GM21390 (cell line): ENCODE measurements around the gene KMT2A.
"Not testable (repeated sequence)": the region's sequence is repeated elsewhere in the genome, so short reads cannot be mapped to it uniquely, and the experiment has no call there.

Experiments used
- ATAC-seq: cut with Tn5 transposase; IDR thresholded peaks from one replicate; pipeline ENCODE4 v1.9.1; 2021; ENCODE audit not compliant: unreplicated experiment

The KMT2A gene

DNA sequence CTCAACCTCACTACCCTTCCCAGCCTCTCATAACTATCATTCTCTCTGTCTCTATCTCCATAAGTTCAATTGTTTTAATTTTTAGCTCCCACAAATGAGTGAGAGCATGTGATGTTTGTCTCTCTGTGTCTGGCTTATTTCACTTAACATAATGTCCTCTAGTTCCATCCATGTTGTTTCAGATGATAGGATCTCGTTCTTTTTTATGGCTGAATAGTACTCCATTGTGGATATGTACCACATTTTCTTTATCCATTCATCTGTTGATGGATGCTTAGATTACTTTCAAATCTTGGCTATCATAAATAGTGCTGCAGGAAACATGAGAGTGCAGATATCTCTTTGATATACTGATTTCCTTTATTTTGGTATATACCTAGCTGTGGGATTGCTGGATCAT is 44.9 kb downstream of the KMT2A start:
- not testable (repeated sequence) for ATAC-seq

- ATAC-seq, result no peak
Observed at GRCh38 chr11:118484405-118484804, 48.1 kb downstream of the KMT2A start.

DNA sequence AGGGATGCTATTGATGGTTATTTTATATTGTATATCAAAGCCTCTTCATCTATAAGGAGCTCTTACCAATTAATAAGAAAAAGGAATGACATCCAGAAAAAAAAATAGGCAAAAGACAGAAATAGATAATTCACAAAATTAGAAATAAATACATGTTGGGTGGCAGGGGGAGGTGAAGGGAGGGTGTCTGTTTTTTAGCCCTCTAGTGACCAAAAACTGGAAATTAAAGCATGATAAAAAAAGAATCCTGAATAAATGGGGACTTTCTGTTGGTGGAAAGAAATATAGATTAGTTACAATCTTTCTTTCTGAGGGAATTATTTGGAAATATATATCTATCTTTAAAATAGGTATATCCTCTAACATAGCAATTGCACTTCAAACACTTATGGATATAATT is 49.0 kb downstream of the KMT2A start:
- ATAC-seq, result no peak

DNA sequence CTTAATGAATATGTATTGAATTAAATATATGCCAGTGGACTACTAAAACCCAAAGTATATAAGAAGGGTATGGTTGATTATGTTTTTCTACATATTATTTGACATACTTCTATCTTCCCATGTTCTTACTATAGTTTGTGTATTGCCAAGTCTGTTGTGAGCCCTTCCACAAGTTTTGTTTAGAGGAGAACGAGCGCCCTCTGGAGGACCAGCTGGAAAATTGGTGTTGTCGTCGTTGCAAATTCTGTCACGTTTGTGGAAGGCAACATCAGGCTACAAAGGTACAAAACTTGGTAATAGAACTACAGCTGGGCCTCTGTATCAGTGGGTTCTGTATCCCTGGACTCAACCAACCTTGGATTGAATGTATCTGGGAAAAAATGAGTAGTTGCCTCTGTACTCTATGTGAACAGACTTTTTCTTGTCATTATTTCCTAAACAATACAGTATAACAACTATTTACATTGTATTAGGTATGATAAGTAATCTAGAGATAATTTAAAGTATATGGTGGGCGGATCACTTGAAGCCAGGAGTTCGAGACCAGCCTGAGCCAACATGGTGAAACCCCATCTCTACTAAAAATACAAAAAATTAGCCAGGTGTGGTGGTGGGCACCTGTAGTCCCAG is 52.3 kb downstream of the KMT2A start:
- no peak for ATAC-seq

GRCh38 chr11:118491041-118491440 is 54.7 kb downstream of the KMT2A start:
- ATAC-seq, result no peak

GRCh38 chr11:118497831-118498230 is 61.5 kb downstream of the KMT2A start:
- no peak for ATAC-seq

- ATAC-seq, result no peak
Observed at GRCh38 chr11:118503216-118503615, 66.9 kb downstream of the KMT2A start.

DNA sequence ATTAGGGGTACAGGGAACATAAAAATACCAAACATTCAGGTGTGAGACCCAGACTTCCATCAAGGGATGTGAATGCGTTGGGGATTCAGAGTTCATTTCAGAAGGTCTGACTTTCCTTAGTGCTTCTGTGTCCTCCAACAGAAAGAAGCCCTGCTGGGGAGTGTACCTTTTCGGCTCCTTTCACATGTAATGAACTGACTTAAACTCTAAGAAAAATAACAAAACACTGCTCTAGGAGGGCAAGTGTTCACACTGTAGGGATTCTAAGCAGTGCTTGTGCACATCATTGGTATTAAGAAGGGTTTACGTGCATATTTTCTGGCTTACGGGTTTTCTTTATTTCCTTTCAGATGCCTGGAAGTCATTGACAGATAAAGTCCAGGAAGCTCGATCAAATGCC is 75.3 kb downstream of the KMT2A start:
- no peak for ATAC-seq

DNA sequence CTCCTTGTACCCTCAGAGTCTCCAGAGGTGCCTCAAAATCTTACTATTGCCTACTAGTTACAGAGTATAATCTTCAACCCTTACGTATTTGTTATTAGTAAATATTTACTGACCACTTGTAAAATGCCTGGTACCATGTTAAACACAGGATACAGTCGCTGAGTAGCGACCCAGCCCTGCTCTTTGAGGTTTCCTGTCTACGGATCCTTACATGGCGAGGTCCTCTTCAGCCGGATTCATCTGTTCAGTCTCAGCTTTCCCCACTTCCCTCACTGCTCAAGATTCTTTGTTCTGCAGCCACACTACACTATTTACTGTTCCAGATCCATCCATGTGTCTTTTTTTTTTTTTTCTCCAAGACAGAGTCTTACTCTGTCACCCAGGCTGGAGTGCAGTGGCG is 77.8 kb downstream of the KMT2A start:
- ATAC-seq, result no peak

DNA sequence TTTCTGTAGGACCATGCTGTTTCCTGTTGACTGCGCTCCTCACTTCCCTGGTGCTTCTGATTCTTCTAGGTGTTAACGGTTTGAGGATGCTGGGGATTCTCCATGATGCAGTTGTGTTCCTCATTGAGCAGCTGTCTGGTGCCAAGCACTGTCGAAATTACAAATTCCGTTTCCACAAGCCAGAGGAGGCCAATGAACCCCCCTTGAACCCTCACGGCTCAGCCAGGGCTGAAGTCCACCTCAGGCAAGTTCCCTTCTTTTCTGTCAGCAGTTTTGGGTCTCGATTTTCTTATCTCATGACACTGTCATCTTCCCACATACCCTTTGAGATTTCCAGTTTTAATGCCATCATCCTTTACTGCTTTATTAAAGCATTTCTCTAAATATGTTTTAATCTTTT is 83.3 kb downstream of the KMT2A start:
- ATAC-seq, result no peak

GRCh38 chr11:118521892-118522311 is 85.6 kb downstream of the KMT2A start:
- ATAC-seq, result no peak

- no peak for ATAC-seq
Observed at GRCh38 chr11:118522571-118523072, 86.3 kb downstream of the KMT2A start.

GRCh38 chr11:118524356-118524755 is 88.1 kb downstream of the KMT2A start:
- no peak for ATAC-seq

DNA sequence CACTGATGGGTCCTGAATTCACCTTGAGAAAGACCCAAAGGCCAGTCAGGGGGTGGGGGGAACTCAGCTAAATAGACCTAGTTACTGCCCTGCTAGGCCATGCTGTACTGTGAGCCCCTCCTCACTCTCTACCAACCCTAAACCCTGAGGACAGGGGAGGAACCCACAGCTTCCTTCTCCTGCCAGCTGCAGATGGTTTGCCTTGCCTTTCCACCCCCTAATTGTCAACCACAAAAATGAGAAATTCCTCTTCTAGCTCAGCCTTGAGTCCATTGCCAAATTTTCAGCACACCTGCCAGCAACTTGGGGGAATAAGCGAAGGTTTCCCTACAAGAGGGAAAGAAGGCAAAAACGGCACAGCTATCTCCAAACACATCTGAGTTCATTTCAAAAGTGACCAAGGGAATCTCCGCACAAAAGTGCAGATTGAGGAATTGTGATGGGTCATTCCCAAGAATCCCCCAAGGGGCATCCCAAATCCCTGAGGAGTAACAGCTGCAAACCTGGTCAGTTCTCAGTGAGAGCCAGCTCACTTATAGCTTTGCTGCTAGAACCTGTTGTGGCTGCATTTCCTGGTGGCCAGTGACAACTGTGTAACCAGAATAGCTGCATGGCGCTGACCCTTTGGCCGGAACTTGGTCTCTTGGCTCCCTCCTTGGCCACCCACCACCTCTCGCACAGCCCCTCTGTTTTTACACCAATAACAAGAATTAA is 88.6 kb downstream of the KMT2A start:
- no peak for ATAC-seq

GRCh38 chr11:118526688-118527087 is 90.4 kb downstream of the KMT2A start:
- no peak for ATAC-seq

DNA sequence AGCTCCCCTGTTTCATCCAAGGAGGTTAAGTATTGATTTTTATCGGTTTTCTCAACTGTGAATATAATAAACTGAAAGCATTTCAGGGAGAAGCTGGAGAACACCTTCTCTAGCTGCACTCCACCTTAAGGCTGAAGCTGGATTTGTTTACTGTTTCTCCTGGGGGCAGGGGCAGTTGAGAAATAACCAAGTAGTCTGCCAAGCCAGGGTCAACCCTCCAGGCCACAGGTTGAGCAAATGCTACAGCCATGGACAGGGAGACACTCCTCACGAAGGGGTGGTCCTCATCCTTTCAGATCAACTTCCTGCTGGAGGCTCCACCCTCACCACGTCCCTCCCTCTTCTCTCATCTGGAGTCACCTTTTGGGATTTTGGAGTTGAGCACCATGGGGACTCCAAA is 90.8 kb downstream of the KMT2A start, which contains the start of gene TTC36:
Gene TTC36, plus strand, starts transcription at position 366 of the 400 bp plus-strand sequence. Its CDS starts 21 bp downstream, at position 387.
- ATAC-seq, result no peak

GRCh38 chr11:118528511-118528910 is 92.2 kb downstream of the KMT2A start:
- ATAC-seq, result no peak

DNA sequence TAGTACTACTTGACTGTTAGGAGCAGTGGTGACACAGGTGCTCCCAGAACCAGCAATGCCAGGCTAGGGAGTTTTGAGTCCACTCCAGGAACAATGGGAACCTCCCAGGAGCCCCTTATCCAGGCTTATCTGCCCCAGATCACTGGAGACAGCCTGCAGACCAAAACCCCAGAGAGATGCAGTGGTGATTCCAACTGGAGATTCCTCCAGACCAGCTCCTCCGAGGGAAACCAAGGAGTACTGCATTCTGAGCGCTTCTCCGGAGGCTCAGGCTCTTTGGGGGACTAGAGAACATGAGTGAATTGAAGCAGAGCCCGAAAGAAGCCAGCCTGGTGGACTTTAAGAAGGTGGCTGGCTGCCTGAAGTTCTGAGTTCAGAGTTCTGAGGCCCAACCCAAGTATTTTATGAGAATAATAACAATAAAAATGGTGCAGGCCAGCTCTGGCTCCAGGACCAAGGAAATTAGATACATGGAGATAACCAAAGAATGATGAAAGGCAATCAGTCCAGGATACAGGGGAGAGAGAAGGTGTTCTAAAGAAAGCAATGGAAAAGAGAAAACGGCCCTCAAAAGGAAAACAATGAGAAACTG is 93.4 kb downstream of the KMT2A start:
- no peak for ATAC-seq

GRCh38 chr11:118530180-118530682 is 93.9 kb downstream of the KMT2A start:
- ATAC-seq, result peak; percentile 11

DNA sequence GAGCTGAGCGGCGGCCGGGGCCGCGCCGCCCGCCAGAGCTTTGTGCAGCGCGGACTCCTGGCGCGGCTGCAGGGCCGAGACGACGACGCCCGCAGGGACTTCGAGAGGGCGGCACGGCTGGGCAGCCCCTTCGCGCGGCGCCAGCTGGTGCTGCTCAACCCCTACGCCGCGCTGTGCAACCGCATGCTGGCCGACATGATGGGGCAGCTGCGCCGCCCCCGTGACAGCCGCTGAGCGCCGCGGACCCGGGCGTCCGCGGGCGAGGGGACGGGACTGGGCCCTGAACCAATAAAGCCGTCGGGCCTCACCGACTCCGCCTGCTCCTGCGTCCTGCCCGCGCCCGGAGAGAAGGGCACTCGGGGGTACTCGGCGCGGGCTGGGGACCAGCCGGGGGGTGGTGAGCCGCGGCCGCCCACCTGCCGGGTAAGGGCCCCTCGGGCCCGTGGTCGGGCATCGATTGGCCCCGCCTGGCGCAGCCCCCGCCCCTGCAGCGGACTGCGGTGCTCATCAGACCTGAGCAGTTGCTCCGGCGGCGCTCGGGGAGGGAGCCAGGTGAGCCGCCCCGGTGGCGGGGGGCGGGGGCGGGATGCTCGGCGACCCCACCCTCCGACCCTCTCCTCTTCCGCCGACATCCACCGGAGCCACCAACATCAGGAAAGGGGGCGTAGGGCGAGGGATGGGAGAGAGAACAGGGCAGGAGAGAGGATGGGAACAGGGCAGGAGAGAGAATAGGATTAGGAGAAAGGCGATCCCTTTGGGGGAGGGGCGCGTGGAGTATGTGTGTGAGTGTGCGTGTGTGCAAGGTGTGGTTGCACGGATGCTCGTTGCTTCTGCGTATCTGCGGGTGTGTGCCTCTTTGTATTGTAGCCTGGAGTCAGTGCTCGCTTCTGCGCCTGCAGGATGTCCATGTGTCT is 94.6 kb downstream of the KMT2A start, which contains the start of gene TMEM25:
Gene TMEM25, plus strand, starts transcription at position 510 of the 914 bp plus-strand sequence. CDS start 610 bp downstream, outside the sequence.
- peak; percentile 61 for ATAC-seq
